IPS DF 6.9 (cell line): Measurements from ENCODE around the gene TEX35.

Experiments
- DNase-seq: peaks from one replicate; pipeline ENCODE4 v3.0.0-alpha.2; 2013; ENCODE audit warnings: low read depth, low spot score
- H3K27ac ChIP-seq: one replicate; pipeline ENCODE4 v1.5.1; 2013; ENCODE audit warnings: low read length, control low read depth
- H3K27me3 ChIP-seq: 2 replicates; pipeline ENCODE4 v1.6.1; 2013; ENCODE audit warnings: mild to moderate bottlenecking, low read length; ENCODE audit not compliant: control insufficient read depth, insufficient read depth
- H3K36me3 ChIP-seq: 2 replicates; pipeline ENCODE4 v1.6.1; 2013; ENCODE audit warnings: low read length; ENCODE audit not compliant: control insufficient read depth, insufficient read depth
- H3K4me1 ChIP-seq: 2 replicates; pipeline ENCODE4 v1.6.1; 2013; ENCODE audit warnings: low read length; ENCODE audit not compliant: control insufficient read depth, insufficient read depth
- H3K4me3 ChIP-seq: 2 replicates; pipeline ENCODE4 v1.5.1; 2013; ENCODE audit warnings: mild to moderate bottlenecking, low read length
- H3K9me3 ChIP-seq: 2 replicates; pipeline ENCODE4 v1.6.1; 2013; ENCODE audit warnings: low read length, inconsistent platforms; ENCODE audit not compliant: control insufficient read depth, insufficient read depth
- WGBS: extraction: QIAGEN DNeasy Blood & Tissue Kit; methylation state at CpG from one replicate; pipeline ENCODE4 v1.1.7; 2013; ENCODE audit warnings: mixed read lengths, missing lambda C conversion rate; ENCODE audit not compliant: insufficient read length, insufficient coverage; 5-methylcytosine and 5-hydroxymethylcytosine counted together

The TEX35 gene

GRCh38 chr1:178530502-178530901 is 17.6 kb downstream of the TEX35 start:
- no peak overlapping the region for H3K27ac ChIP-seq
- no peaks in the 10 kb centered on the region for H3K4me1 ChIP-seq
- H3K27me3 ChIP-seq = no peaks in the 10 kb centered on the region
- DNase-seq = no peak
- H3K4me3 ChIP-seq = no peak overlapping the region
- WGBS = no CpG with 5 or more reads among the region's 3 CpGs
- no peaks in the 10 kb centered on the region for H3K36me3 ChIP-seq
- no peaks in the 10 kb centered on the region for H3K9me3 ChIP-seq

GRCh38 chr1:178531887-178532286 is 19.0 kb downstream of the TEX35 start:
- Histone ChIP-seq H3K4me1 (no peaks in the 10 kb centered on the region), H3K4me3 (no peak overlapping the region), H3K27me3 (no peaks in the 10 kb centered on the region), H3K36me3 (no peaks in the 10 kb centered on the region), H3K27ac (no peak overlapping the region), H3K9me3 (no peaks in the 10 kb centered on the region)
- no peak for DNase-seq
- no CpG with 5 or more reads among the region's 10 CpGs for WGBS

GRCh38 chr1:178532392-178532791 is 19.5 kb downstream of the TEX35 start:
- no peaks in the 10 kb centered on the region for H3K36me3 ChIP-seq
- WGBS = no CpG with 5 or more reads among the region's 13 CpGs
- peak; percentile 67 for DNase-seq
- no peaks in the 10 kb centered on the region for H3K9me3 ChIP-seq
- no peaks in the 10 kb centered on the region for H3K27me3 ChIP-seq
- H3K4me3 ChIP-seq = no peak overlapping the region
- no peak overlapping the region for H3K27ac ChIP-seq
- H3K4me1 ChIP-seq = no peaks in the 10 kb centered on the region

- no peaks in the 10 kb centered on the region for H3K4me1 ChIP-seq
- DNase-seq = no peak
- no peaks in the 10 kb centered on the region for H3K36me3 ChIP-seq
- H3K27ac ChIP-seq = no peak overlapping the region
- no peaks in the 10 kb centered on the region for H3K9me3 ChIP-seq
- no peaks in the 10 kb centered on the region for H3K27me3 ChIP-seq
- no CpG with 5 or more reads among the region's 9 CpGs for WGBS
- no peak overlapping the region for H3K4me3 ChIP-seq
Observed at GRCh38 chr1:178533121-178533946, 20.4 kb downstream of the TEX35 start.

GRCh38 chr1:178534137-178534868 is 21.4 kb downstream of the TEX35 start:
- no peaks in the 10 kb centered on the region for H3K36me3 ChIP-seq
- no CpG with 5 or more reads among the region's 9 CpGs for WGBS
- no peak overlapping the region for H3K27ac ChIP-seq
- no peaks in the 10 kb centered on the region for H3K4me1 ChIP-seq
- no peaks in the 10 kb centered on the region for H3K9me3 ChIP-seq
- H3K27me3 ChIP-seq = no peaks in the 10 kb centered on the region
- H3K4me3 ChIP-seq = no peak overlapping the region
- no peak for DNase-seq

GRCh38 chr1:178536329-178536728 is 23.4 kb downstream of the TEX35 start:
- no peak for DNase-seq
- Histone ChIP-seq H3K9me3 (no peaks in the 10 kb centered on the region), H3K27ac (no peak overlapping the region), H3K4me1 (no peaks in the 10 kb centered on the region), H3K4me3 (no peak overlapping the region), H3K36me3 (no peaks in the 10 kb centered on the region), H3K27me3 (no peaks in the 10 kb centered on the region)
- no CpG with 5 or more reads among the region's 5 CpGs for WGBS

- DNase-seq = no peak
- Histone ChIP-seq H3K36me3 (no peaks in the 10 kb centered on the region), H3K27me3 (no peaks in the 10 kb centered on the region), H3K27ac (no peak overlapping the region), H3K9me3 (no peaks in the 10 kb centered on the region), H3K4me3 (no peak overlapping the region), H3K4me1 (peaks cover 2% of the 10 kb centered on the region; the same call in 1 of the 2 replicates)
- no CpG with 5 or more reads among the region's 7 CpGs for WGBS
Observed at GRCh38 chr1:178536844-178537371, 24.0 kb downstream of the TEX35 start.

- Histone ChIP-seq H3K36me3 (no peaks in the 10 kb centered on the region), H3K27me3 (no peaks in the 10 kb centered on the region), H3K4me1 (peaks cover 2% of the 10 kb centered on the region; the same call in 1 of the 2 replicates), H3K27ac (no peak overlapping the region), H3K9me3 (no peaks in the 10 kb centered on the region), H3K4me3 (no peak overlapping the region)
- WGBS = no CpG with 5 or more reads among the region's 20 CpGs
- DNase-seq = no peak
Observed at GRCh38 chr1:178537382-178538090, 24.6 kb downstream of the TEX35 start.

GRCh38 chr1:178538192-178538916 is 25.4 kb downstream of the TEX35 start:
- Histone ChIP-seq H3K4me3 (no peak overlapping the region), H3K27ac (no peak overlapping the region), H3K27me3 (no peaks in the 10 kb centered on the region), H3K36me3 (no peaks in the 10 kb centered on the region), H3K4me1 (peaks cover 2% of the 10 kb centered on the region; the same call in 1 of the 2 replicates), H3K9me3 (no peaks in the 10 kb centered on the region)
- no CpG with 5 or more reads among the region's 9 CpGs for WGBS
- no peak for DNase-seq

GRCh38 chr1:178539291-178539690 is 26.4 kb downstream of the TEX35 start:
- Histone ChIP-seq H3K27me3 (no peaks in the 10 kb centered on the region), H3K9me3 (no peaks in the 10 kb centered on the region), H3K36me3 (no peaks in the 10 kb centered on the region), H3K4me1 (peaks cover 2% of the 10 kb centered on the region; the same call in 1 of the 2 replicates), H3K27ac (no peak overlapping the region), H3K4me3 (no peak overlapping the region)
- DNase-seq = no peak
- no CpG with 5 or more reads among the region's 7 CpGs for WGBS
